NT2/D1 (cell line): ENCODE measurements around the gene APOA1.

Experiments
- DNase-seq: peaks from one replicate; pipeline ENCODE4 v3.0.0-alpha.2; 2011; ENCODE audit warnings: low read depth, low spot score
- H3K27me3 ChIP-seq: 2 replicates; pipeline ENCODE4 v1.6.0; 2011; ENCODE audit warnings: mild to moderate bottlenecking; ENCODE audit not compliant: insufficient read length, insufficient read depth
- H3K36me3 ChIP-seq: 2 replicates; pipeline ENCODE4 v1.6.1; 2011; ENCODE audit warnings: mild to moderate bottlenecking, low read length, mixed read lengths; ENCODE audit not compliant: insufficient read depth, insufficient read length
- H3K4me1 ChIP-seq: 2 replicates; pipeline ENCODE4 v1.5.1; 2011; ENCODE audit not compliant: insufficient read depth, insufficient read length
- H3K4me3 ChIP-seq: 2 replicates; pipeline ENCODE4 v1.5.1; 2011; ENCODE audit warnings: low read depth; ENCODE audit not compliant: insufficient read length
- H3K9ac ChIP-seq: 2 replicates; pipeline ENCODE4 v1.6.0; 2011; ENCODE audit warnings: low read depth; ENCODE audit not compliant: insufficient read length
- H3K9me3 ChIP-seq: 2 replicates; pipeline ENCODE4 v1.5.1; 2011; ENCODE audit warnings: mild to moderate bottlenecking, low read length; ENCODE audit not compliant: insufficient read depth
- SUZ12 ChIP-seq: IDR thresholded peaks from 2 replicates; pipeline ENCODE4 v1.6.1; 2011; ENCODE audit not compliant: insufficient read length, insufficient read depth; ENCODE audit errors: extremely low read depth
- YY1 ChIP-seq: IDR thresholded peaks from 2 replicates; pipeline ENCODE4 v1.6.1; 2011; ENCODE audit not compliant: insufficient read length, insufficient read depth
- ZNF274 ChIP-seq: IDR thresholded peaks from 2 replicates; pipeline ENCODE4 v1.6.1; 2011; ENCODE audit warnings: mild to moderate bottlenecking, low read depth, low read length

APOA1 gene

DNA sequence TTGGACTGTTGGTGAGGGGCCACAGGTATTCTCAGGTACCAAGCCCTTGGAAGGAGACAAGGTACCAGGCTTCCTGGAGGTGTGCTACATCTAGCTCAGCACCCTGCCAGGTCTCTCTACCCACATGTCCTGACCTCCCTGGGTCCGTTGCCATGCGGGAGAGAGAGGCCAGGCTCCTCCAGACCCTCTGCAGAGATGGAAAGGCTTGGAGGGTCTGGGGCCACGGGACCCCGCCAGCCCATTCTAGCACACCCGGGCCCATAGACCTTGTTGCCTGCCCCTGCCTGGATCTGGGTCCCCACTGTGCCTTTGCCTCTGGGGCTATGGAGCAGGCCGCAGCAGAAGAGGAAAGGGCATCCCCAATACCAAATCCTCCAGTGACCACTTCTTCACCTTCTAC lies 10.0 kb downstream of the APOA1 start:
- H3K9me3 ChIP-seq, result no peaks in the 10 kb centered on the region
- H3K4me3 ChIP-seq, result no peak overlapping the region
- H3K4me1 ChIP-seq, result peaks cover 18% of the 10 kb centered on the region
- H3K9ac ChIP-seq, result no peak overlapping the region
- no peak for TF ChIP-seq ZNF274
- TF ChIP-seq SUZ12, result no peak
- TF ChIP-seq YY1, result no peak
- no peaks in the 10 kb centered on the region for H3K36me3 ChIP-seq
- peaks cover 11% of the 10 kb centered on the region for H3K27me3 ChIP-seq
- DNase-seq, result no peak

DNA sequence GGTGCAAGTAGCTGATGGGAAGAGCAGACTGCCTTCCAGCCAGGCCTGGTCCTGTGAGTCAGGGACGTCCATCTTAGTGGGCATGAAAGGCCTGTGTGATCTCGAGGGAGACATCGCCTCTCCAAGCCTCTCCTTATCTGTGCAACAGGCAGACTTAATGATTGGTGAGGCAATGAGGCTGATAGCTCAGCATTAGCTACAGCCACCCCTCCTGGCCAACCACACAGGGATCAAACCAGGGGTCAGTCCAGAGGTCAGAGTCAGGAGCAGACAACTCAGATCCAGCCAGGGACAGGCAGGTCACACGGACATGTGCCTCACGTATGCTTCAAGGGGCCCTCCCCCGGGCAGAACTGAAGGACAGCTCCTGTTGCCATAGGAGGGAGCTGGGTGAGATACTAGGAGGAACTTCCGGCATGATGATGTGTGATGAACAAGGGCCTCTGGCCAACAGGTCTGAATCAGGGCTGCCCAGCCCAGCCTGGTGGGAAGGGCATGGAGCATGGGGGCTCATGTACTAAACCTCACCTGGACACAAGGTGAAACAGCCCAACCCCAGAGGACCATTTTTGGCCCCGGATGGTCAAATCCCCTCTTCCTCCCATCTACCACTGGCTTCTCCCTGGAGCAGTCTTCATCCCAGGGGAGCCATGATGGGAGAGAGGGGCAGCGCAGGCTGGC lies 10.5 kb downstream of the APOA1 start:
- H3K4me1 ChIP-seq, result peaks cover 18% of the 10 kb centered on the region
- no peak overlapping the region for H3K4me3 ChIP-seq
- H3K9me3 ChIP-seq, result no peaks in the 10 kb centered on the region
- H3K27me3 ChIP-seq, result peaks cover 11% of the 10 kb centered on the region
- H3K36me3 ChIP-seq, result no peaks in the 10 kb centered on the region
- DNase-seq, result no peak
- TF ChIP-seq ZNF274 (no peak), YY1 (no peak), SUZ12 (no peak)
- no peak overlapping the region for H3K9ac ChIP-seq

DNA sequence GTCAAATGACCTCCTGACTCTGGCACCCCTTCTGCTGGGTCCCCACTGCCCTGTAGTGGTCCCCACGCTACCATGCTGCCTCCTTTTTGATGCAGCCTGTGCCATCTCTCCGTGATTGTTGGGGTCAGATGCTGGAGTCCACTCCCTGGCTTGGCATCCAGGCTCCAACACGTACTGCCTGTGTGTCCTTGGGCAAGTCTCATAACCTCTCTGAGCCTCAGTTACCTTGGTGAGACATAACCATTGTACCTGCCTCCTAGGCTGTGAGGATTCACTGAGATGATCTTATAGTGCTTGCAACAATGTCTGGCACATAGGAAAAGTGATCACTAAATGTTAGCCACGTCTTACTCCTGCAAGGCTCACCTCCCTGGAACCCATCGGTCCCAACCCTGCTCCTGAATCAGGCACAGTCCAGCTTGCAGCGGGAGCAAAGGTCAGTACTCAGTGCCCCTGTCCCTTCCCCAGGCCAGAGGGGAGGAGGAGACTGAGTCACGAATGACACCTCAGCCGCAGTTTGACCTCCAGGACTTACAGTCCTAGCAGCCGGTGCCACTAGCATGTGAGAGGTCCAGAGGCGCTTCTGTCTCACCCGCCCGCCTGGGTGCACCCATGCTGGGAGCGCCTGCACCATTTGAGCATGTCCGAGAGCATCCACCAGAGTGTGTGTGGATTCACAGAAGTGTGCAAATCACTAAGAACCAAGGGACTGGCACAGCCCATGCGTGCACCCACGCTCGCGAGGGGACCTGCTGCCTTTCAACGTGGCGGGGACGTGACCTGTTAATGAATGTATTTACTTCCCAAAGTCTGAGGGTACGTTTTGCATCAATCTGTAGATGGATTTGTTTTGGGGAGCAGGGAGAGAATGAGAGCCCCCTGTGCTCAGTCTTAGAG lies 11.3 kb downstream of the APOA1 start:
- Histone ChIP-seq H3K36me3 (no peaks in the 10 kb centered on the region), H3K27me3 (peaks cover 11% of the 10 kb centered on the region), H3K9ac (no peak overlapping the region), H3K4me3 (no peak overlapping the region), H3K9me3 (no peaks in the 10 kb centered on the region), H3K4me1 (peaks cover 18% of the 10 kb centered on the region)
- TF ChIP-seq SUZ12, result no peak
- no peak for TF ChIP-seq YY1
- no peak for TF ChIP-seq ZNF274
- no peak for DNase-seq

DNA sequence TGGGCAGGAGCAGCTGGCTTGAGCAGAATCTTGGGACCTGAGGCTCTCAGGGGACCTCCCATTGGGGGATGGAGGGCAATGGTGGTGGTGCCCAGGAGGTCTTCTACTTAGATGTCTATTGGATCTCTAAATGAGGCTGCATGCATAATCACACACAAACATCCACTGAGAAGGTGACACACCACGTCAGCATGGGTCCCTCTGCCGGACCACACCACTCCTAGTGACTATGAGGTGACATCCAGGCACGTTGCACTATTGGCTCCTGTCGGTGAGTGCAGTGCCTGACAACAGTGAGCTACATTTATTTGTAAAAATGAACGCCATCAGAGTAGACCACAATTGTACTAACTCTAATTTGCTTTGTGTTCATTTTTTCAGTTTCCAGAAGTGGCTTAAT lies 12.0 kb downstream of the APOA1 start:
- peaks cover 11% of the 10 kb centered on the region for H3K27me3 ChIP-seq
- H3K4me1 ChIP-seq, result peaks cover 18% of the 10 kb centered on the region

DNA sequence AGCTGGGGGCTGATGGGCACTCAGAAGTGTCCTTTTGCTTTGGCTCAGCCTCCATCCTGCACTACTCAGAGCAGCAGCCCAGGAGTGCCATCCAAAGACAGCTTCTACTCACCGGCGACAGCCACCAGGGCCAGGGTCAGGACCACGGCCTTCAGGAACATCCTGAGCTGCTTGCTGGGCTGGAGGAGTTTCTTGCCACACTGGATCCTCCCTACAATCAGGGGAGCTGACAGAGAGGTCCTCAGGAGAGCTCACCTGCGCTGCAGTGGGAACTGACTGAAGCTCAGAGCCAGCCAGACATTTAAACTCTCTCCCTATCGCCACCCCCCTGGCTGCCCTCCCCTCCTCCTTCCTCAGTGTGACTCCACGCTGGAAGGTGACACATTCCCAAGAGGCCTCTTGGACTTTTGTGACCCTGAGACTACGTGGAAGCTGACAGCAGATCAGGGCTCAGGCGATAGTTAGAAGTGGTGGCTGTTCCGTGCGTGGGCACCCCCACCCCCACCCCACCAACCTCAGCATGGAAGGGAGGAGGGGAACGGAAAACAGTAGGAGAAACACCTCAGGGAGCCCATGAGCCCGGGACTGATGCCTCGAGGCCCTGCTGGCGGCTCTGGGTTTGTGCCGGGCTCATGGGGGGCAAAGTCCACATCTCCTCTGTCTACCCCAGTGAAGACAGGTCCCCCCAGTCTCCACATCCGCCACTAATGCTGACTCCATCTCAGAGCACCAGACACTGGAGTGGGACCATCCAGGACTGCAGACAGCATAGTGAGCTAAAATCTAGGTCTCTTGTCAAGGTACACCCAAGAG lies 14.2 kb downstream of the APOA1 start, which contains the start of gene APOA4:
APOA4 (minus strand) TSS at position 274 of the 813 bp plus-strand sequence; CDS start at position 161, 113 bp downstream.
- Histone ChIP-seq H3K36me3 (no peaks in the 10 kb centered on the region), H3K4me3 (no peak within 1 kb of the TSS), H3K27me3 (peaks cover 11% of the 10 kb centered on the region), H3K4me1 (peaks cover 14% of the 10 kb centered on the region), H3K9me3 (no peaks in the 10 kb centered on the region), H3K9ac (no peak within 1 kb of the TSS)
- no peak for DNase-seq
- no peak for TF ChIP-seq SUZ12
- no peak for TF ChIP-seq ZNF274
- TF ChIP-seq YY1, result no peak

More for the DNA sequence above, 12.0 kb downstream of the APOA1 start:
- H3K9ac ChIP-seq, result no peak overlapping the region
- TF ChIP-seq ZNF274 (no peak), YY1 (no peak), SUZ12 (no peak)
- no peaks in the 10 kb centered on the region for H3K9me3 ChIP-seq
- H3K36me3 ChIP-seq, result no peaks in the 10 kb centered on the region
- H3K4me3 ChIP-seq, result no peak overlapping the region
- no peak for DNase-seq

DNA sequence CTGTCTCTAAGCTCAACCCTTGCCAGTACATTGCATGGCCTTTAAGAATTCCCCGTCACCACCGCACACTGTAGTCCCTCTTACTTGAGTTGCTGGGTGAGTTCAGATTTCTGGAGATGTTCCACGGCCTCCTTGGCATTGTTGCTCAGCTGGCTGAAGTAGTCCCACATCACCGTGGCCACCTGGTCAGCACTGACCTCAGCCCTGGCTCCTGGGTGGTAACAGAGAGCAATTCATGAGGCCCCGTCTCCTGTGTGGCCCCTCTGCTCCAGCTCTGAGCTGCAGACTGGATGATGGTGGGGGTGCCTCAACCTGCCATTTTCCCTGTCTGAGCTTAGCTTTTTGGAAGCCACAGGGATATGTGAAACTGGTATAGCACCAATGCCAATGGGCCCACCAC lies 14.8 kb downstream of the APOA1 start:
- Histone ChIP-seq H3K4me3 (no peak overlapping the region), H3K36me3 (no peaks in the 10 kb centered on the region), H3K9ac (no peak overlapping the region), H3K27me3 (peaks cover 11% of the 10 kb centered on the region), H3K9me3 (no peaks in the 10 kb centered on the region), H3K4me1 (peaks cover 12% of the 10 kb centered on the region)
- DNase-seq, result no peak
- TF ChIP-seq ZNF274 (no peak), YY1 (no peak), SUZ12 (no peak)
